ENCODE data around the gene ITFG2.

The ITFG2 gene

GRCh38 chr12:2793561-2793960 lies 18.9 kb upstream of the ITFG2 start:
- TF ChIP-seq NFIC (IDR thresholded peaks at IDR 0.05) (no peak), EGR1 (IDR thresholded peaks at IDR 0.05) (no peak), REST (IDR thresholded peaks at IDR 0.05; ENCODE audit: low read depth) (no peak), RAD21 (IDR thresholded peaks at IDR 0.05; ENCODE audit: low read depth) (no peak), USF1 (IDR thresholded peaks at IDR 0.05) (no peak), TAF1 (IDR thresholded peaks at IDR 0.05; ENCODE audit: low read depth) (no peak), ZBTB7A (IDR thresholded peaks at IDR 0.05; ENCODE audit: low read depth) (no peak), TEAD4 (IDR thresholded peaks at IDR 0.05) (no peak), CEBPB (IDR thresholded peaks at IDR 0.05) (no peak), MAX (IDR thresholded peaks at IDR 0.05) (no peak), FOXM1 (IDR thresholded peaks at IDR 0.05; ENCODE audit: borderline replicate concordance, low read depth) (no peak), TCF12 (IDR thresholded peaks at IDR 0.05; ENCODE audit: low read depth) (no peak), YY1 (IDR thresholded peaks at IDR 0.05; ENCODE audit: low read depth) (no peak), CREB1 (IDR thresholded peaks at IDR 0.05; ENCODE audit: low read depth) (no peak), EP300 (IDR thresholded peaks at IDR 0.05; ENCODE audit: borderline replicate concordance) (no peak)

- TF ChIP-seq TEAD4 (IDR thresholded peaks at IDR 0.05) (no peak), MAX (IDR thresholded peaks at IDR 0.05) (no peak), CREB1 (IDR thresholded peaks at IDR 0.05; ENCODE audit: low read depth) (no peak), TCF12 (IDR thresholded peaks at IDR 0.05; ENCODE audit: low read depth) (no peak), USF1 (IDR thresholded peaks at IDR 0.05) (no peak), EP300 (IDR thresholded peaks at IDR 0.05; ENCODE audit: borderline replicate concordance) (no peak), NFIC (IDR thresholded peaks at IDR 0.05) (no peak), ZBTB7A (IDR thresholded peaks at IDR 0.05; ENCODE audit: low read depth) (no peak), CEBPB (IDR thresholded peaks at IDR 0.05) (no peak), YY1 (IDR thresholded peaks at IDR 0.05; ENCODE audit: low read depth) (no peak)
Observed at GRCh38 chr12:2794191-2794735, 18.2 kb upstream of the ITFG2 start.

GRCh38 chr12:2794736-2795289 lies 17.7 kb upstream of the ITFG2 start, which contains the start of gene FKBP4:
TSS of gene FKBP4 (plus strand) at chr12:2794970. CDS start at chr12:2795140, 170 bp downstream.
- 0 out of 2 replicates have a peak, but pooled peaks have one; percentile 37 for TF ChIP-seq ZBTB7A (IDR thresholded peaks at IDR 0.05; ENCODE audit: low read depth)
- TF ChIP-seq TAF1 (IDR thresholded peaks at IDR 0.05; ENCODE audit: low read depth): peak; percentile 86
- 0 out of 2 replicates have a peak, but pooled peaks have one; percentile 31 for TF ChIP-seq TEAD4 (IDR thresholded peaks at IDR 0.05)
- peak; percentile 45; the same call in 1 of the 2 replicates for TF ChIP-seq EP300 (IDR thresholded peaks at IDR 0.05; ENCODE audit: borderline replicate concordance)
- peak; percentile 61; the same call in 1 of the 2 replicates for TF ChIP-seq TCF12 (IDR thresholded peaks at IDR 0.05; ENCODE audit: low read depth)
- peak; percentile 43 for TF ChIP-seq USF1 (IDR thresholded peaks at IDR 0.05)
- TF ChIP-seq REST (IDR thresholded peaks at IDR 0.05; ENCODE audit: low read depth): no peak
- TF ChIP-seq MAX (IDR thresholded peaks at IDR 0.05): peak; percentile 98
- TF ChIP-seq EGR1 (IDR thresholded peaks at IDR 0.05): peak; percentile 56
- no peak; the same call in 1 of the 2 replicates for TF ChIP-seq NFIC (IDR thresholded peaks at IDR 0.05)
- TF ChIP-seq RAD21 (IDR thresholded peaks at IDR 0.05; ENCODE audit: low read depth): no peak
- TF ChIP-seq YY1 (IDR thresholded peaks at IDR 0.05; ENCODE audit: low read depth): 0 out of 2 replicates have a peak, but pooled peaks have one; percentile 40

GRCh38 chr12:2795291-2796186 lies 16.9 kb upstream of the ITFG2 start:
- TF ChIP-seq EGR1 (IDR thresholded peaks at IDR 0.05) (0 out of 2 replicates have a peak, but pooled peaks have one; percentile 19), MAX (IDR thresholded peaks at IDR 0.05) (peak; percentile 26), TCF12 (IDR thresholded peaks at IDR 0.05; ENCODE audit: low read depth) (peak; percentile 67; the same call in 1 of the 2 replicates), ZBTB7A (IDR thresholded peaks at IDR 0.05; ENCODE audit: low read depth) (peak; percentile 93), REST (IDR thresholded peaks at IDR 0.05; ENCODE audit: low read depth) (no peak)
